Caco-2 (cell line): ENCODE measurements around the gene MAP4K3. TPM values are rescaled to one million over a fixed set of nuclear protein-coding genes. Genes with fewer than 3 reads are reported as not detected.

Experiments
- BruUV-seq: library from RNA; stranded (reverse); fragments of 400-500 nt; replicated peaks from 2 replicates; lab custom pipeline; 2021; lab: Mats Ljungman, UMichigan
- CTCF ChIA-PET: fragments of 300-600 bp; sonication (Branson Sonifier 250); formaldehyde crosslinking; loops from one replicate; lab custom pipeline; 2022; ENCODE audit warnings: antibody characterized with exemption; lab: Charles Lee
- POLR2A ChIA-PET: fragments of 300-600 bp; sonication (Branson Sonifier 250); formaldehyde crosslinking; loops from one replicate; lab custom pipeline; 2022; ENCODE audit warnings: antibody characterized with exemption; lab: Charles Lee
- DNase-seq, 2 experiments: peaks; one replicate each; pipeline versions ENCODE4 v3.0.0 to v3.0.0-alpha.2; 2020 to 2022
- H3K27me3 ChIP-seq: replicated peaks from 2 replicates; pipeline ENCODE4 v1.6.0; 2011; ENCODE audit warnings: low read length; ENCODE audit not compliant: control insufficient read depth, insufficient read depth
- H3K36me3 ChIP-seq: 2 replicates; pipeline ENCODE4 v1.5.1; 2011; ENCODE audit warnings: low read length; ENCODE audit not compliant: control insufficient read depth, insufficient read depth
- H3K4me1 ChIP-seq: fragments of 250-450 bp; sonication (Bioruptor Pico); 2 replicates; pipeline ENCODE4 v1.5.1; 2020; ENCODE audit warnings: mild to moderate bottlenecking
- H3K4me3 ChIP-seq: 2 replicates; pipeline ENCODE4 v1.5.1; 2011; ENCODE audit warnings: low read depth, mild to moderate bottlenecking, control low read depth, low read length
- H3K9me3 ChIP-seq: fragments of 250-450 bp; sonication (Bioruptor Pico); 2 replicates; pipeline ENCODE4 v1.5.1; 2020; ENCODE audit warnings: mild to moderate bottlenecking, moderate library complexity
- H3K27ac Mint-ChIP-seq: one replicate; pipeline ENCODE4 v1.8.0; 2022; ENCODE audit warnings: mixed read lengths; ENCODE audit not compliant: unreplicated experiment
- H3K27me3 Mint-ChIP-seq: one replicate; pipeline ENCODE4 v1.8.0; 2022; ENCODE audit warnings: mixed read lengths; ENCODE audit not compliant: insufficient read depth, unreplicated experiment
- H3K36me3 Mint-ChIP-seq: one replicate; pipeline ENCODE4 v1.8.0; 2022; ENCODE audit warnings: mild to moderate bottlenecking, mixed read lengths; ENCODE audit not compliant: insufficient read depth, unreplicated experiment
- H3K4me1 Mint-ChIP-seq: one replicate; pipeline ENCODE4 v1.8.0; 2022; ENCODE audit warnings: low read depth, mixed read lengths; ENCODE audit not compliant: unreplicated experiment
- H3K4me3 Mint-ChIP-seq: one replicate; pipeline ENCODE4 v1.8.0; 2022; ENCODE audit warnings: mild to moderate bottlenecking, moderate library complexity, mixed read lengths; ENCODE audit not compliant: unreplicated experiment
- H3K9me3 Mint-ChIP-seq: one replicate; pipeline ENCODE4 v1.8.0; 2022; ENCODE audit warnings: mixed read lengths; ENCODE audit not compliant: unreplicated experiment
- intact Hi-C: fragments of 100-400 bp; cut with micrococcal nuclease; formaldehyde crosslinking; loops from one replicate; pipeline ENCODE4 v1.10.0; 2022; ENCODE audit not compliant: unreplicated experiment
- total RNA-seq: library from RNA; stranded (reverse); gene quantifications from 2 replicates; pipeline ENCODE4 v1.2.3, GENCODE V29; 2022
- TF ChIP-seq, protein P1 (sequence below), 2 experiments: fragments of 200-600 bp in 1 of 2; IDR thresholded peaks; 1 replicate in 1 of 2; 2 replicates in 1 of 2; pipeline versions ENCODE4 v1.5.1 to v1.8.0; 2011 to 2022; ENCODE audit warnings: antibody characterized with exemption in 1 of 2, control low read depth in 1 of 2, inconsistent platforms in 1 of 2, low read depth in 1 of 2, low read length in 1 of 2, mild to moderate bottlenecking in 1 of 2, moderate library complexity in 1 of 2; ENCODE audit not compliant: insufficient read depth in 1 of 2, severe bottlenecking in 1 of 2, unreplicated experiment in 1 of 2

The MAP4K3 gene
- total RNA-seq, 1 experiment from 2014 or later, result 46.1 TPM

DNA sequence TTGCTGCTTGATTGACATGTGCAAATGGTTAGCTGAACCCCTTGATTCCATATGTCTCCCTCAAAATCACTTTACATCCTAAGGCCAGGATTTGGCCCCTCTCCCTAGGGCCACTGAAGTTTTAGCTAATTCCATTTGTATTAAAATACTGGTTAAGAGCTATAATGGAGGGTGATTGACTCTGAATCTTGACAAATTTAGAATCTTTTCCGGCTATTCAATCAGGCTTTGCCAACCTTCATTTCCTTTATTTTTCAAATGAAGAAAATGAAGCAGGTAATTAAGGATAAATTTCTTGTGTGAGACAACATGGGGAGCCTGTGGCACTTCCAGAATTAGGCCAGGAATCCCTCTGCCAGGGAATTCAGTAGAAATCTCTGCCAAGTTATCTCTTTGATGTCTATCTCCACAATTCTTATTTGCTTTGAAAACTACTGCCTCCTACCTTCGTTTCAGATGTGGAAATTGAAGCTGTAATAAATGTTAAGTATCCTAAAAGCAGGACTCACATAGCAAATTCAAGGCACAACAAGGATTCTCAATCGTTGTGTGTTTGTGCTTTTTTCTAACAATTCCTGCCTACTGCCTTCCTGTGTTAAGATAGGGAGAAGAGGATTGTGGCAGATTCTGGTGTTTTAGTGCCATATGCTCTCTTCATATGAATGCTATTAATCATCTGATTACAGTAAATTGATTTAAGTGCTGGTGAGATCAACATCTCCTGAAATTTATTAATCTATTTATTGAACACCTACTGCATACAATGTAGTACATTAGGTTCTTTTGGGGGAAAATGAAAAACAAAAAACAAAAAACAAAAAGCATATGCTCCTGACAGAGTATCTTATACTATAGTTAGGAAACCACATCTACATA, 47.8 kb upstream of the MAP4K3 start:
- H3K27ac Mint-ChIP-seq, result no peak overlapping the region
- Histone ChIP-seq H3K9me3 (no peaks in the 10 kb centered on the region), H3K27me3 (no peaks in the 10 kb centered on the region), H3K4me3 (no peak overlapping the region), H3K4me1 (no peaks in the 10 kb centered on the region), H3K36me3 (no peaks in the 10 kb centered on the region)
- no TSS peak for BruUV-seq
- no peak for DNase-seq
- ChIA-PET POLR2A (no interaction called here), CTCF (no interaction called here)
- H3K4me1 Mint-ChIP-seq, result peaks cover 16% of the 10 kb centered on the region
- no peaks in the 10 kb centered on the region for H3K36me3 Mint-ChIP-seq
- H3K27me3 Mint-ChIP-seq, result no peaks in the 10 kb centered on the region
- TF ChIP-seq, protein P1, sequence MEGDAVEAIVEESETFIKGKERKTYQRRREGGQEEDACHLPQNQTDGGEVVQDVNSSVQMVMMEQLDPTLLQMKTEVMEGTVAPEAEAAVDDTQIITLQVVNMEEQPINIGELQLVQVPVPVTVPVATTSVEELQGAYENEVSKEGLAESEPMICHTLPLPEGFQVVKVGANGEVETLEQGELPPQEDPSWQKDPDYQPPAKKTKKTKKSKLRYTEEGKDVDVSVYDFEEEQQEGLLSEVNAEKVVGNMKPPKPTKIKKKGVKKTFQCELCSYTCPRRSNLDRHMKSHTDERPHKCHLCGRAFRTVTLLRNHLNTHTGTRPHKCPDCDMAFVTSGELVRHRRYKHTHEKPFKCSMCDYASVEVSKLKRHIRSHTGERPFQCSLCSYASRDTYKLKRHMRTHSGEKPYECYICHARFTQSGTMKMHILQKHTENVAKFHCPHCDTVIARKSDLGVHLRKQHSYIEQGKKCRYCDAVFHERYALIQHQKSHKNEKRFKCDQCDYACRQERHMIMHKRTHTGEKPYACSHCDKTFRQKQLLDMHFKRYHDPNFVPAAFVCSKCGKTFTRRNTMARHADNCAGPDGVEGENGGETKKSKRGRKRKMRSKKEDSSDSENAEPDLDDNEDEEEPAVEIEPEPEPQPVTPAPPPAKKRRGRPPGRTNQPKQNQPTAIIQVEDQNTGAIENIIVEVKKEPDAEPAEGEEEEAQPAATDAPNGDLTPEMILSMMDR (IDR thresholded peaks at IDR 0.05; ENCODE audit: insufficient read depth in 1 of 2, low read depth in 1 of 2, low read length in 1 of 2, severe bottlenecking in 1 of 2, unreplicated experiment in 1 of 2), result no peak
- intact Hi-C loops, result no loop called here
- H3K9me3 Mint-ChIP-seq, result no peaks in the 10 kb centered on the region
- no peak overlapping the region for H3K4me3 Mint-ChIP-seq

DNA sequence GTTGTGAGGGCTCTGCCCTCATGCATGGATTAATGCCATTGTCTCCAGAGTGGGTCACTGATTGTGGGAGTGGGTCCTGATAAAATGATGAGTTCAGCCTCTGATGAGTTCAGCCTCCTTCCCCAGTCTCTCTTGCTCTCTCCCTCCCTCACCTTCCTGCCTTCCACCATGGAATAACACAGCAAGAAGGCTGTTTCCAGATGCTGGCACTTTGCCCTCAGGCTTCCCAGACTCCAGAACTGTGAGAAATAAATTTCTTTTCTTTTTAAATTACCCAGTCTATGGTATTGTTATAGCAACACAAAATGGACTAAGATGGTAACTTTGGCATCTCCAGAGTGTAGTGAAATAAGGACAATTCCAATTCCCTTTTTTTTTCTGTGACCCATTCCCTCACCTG, 47.1 kb upstream of the MAP4K3 start:
- no peaks in the 10 kb centered on the region for H3K4me1 ChIP-seq
- Mint-ChIP-seq H3K36me3 (no peaks in the 10 kb centered on the region), H3K27ac (no peak overlapping the region), H3K4me1 (peaks cover 16% of the 10 kb centered on the region), H3K27me3 (no peaks in the 10 kb centered on the region), H3K4me3 (no peak overlapping the region), H3K9me3 (no peaks in the 10 kb centered on the region)
- BruUV-seq, result no TSS peak
- POLR2A ChIA-PET, result no interaction called here
- CTCF ChIA-PET, result no interaction called here
- H3K9me3 ChIP-seq, result no peaks in the 10 kb centered on the region
- no peaks in the 10 kb centered on the region for H3K36me3 ChIP-seq
- no peaks in the 10 kb centered on the region for H3K27me3 ChIP-seq
- intact Hi-C loops, result no loop called here
- TF ChIP-seq, protein P1 (IDR thresholded peaks at IDR 0.05; ENCODE audit: insufficient read depth in 1 of 2, low read depth in 1 of 2, low read length in 1 of 2, severe bottlenecking in 1 of 2, unreplicated experiment in 1 of 2), result no peak
- DNase-seq, result no peak
- H3K4me3 ChIP-seq, result no peak overlapping the region

DNA sequence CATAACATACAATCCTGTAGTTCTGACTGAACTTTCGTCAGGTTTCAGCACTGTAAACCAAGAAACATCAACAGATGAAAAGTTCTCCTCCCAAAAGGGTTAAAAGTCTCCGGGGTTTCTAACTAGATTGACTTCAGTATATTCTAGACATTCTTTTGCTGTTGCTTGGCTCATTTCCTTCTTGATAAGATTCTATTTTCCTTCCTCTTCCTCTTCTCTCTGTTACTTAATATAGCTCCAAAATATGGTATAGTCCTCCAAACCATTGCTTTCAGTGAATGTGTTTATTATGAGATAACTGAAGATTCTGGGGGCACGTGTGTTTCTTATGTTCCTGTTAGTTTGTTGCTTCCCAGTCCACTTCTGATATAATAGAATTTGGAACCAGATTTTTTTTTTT, 46.4 kb upstream of the MAP4K3 start:
- ChIA-PET CTCF (no interaction called here), POLR2A (no interaction called here)
- TF ChIP-seq, protein P1 (IDR thresholded peaks at IDR 0.05; ENCODE audit: insufficient read depth in 1 of 2, low read depth in 1 of 2, low read length in 1 of 2, severe bottlenecking in 1 of 2, unreplicated experiment in 1 of 2), result no peak
- Histone ChIP-seq H3K9me3 (no peaks in the 10 kb centered on the region), H3K4me3 (no peak overlapping the region), H3K4me1 (no peaks in the 10 kb centered on the region), H3K36me3 (no peaks in the 10 kb centered on the region), H3K27me3 (no peaks in the 10 kb centered on the region)
- no peak overlapping the region for H3K27ac Mint-ChIP-seq
- BruUV-seq, result no TSS peak
- H3K4me1 Mint-ChIP-seq, result peaks cover 16% of the 10 kb centered on the region
- no peak overlapping the region for H3K4me3 Mint-ChIP-seq
- intact Hi-C loops, result no loop called here
- no peaks in the 10 kb centered on the region for H3K9me3 Mint-ChIP-seq
- H3K27me3 Mint-ChIP-seq, result no peaks in the 10 kb centered on the region
- DNase-seq, result no peak
- no peaks in the 10 kb centered on the region for H3K36me3 Mint-ChIP-seq
